Muscle of leg (tissue), 16 donors: ENCODE data around the gene HAGHL. TPM values are rescaled to one million over a fixed set of nuclear protein-coding genes. Genes with fewer than 3 reads are reported as not detected.

Source experiments
- DNase-seq: peaks from one replicate; pipeline ENCODE4 v3.0.0; 2013
- H3K27ac ChIP-seq: one replicate; pipeline ENCODE4 v1.5.1; 2013; ENCODE audit warnings: mild to moderate bottlenecking, low read length, control low read depth
- H3K27me3 ChIP-seq: one replicate; pipeline ENCODE4 v1.6.1; 2013; ENCODE audit warnings: low read length; ENCODE audit not compliant: control insufficient read depth, insufficient read depth
- H3K36me3 ChIP-seq: one replicate; pipeline ENCODE4 v1.6.1; 2013; ENCODE audit warnings: low read length; ENCODE audit not compliant: control insufficient read depth, insufficient read depth
- H3K4me1 ChIP-seq: one replicate; pipeline ENCODE4 v1.6.1; 2013; ENCODE audit warnings: low read length; ENCODE audit not compliant: control insufficient read depth, insufficient read depth
- H3K4me3 ChIP-seq: one replicate; pipeline ENCODE4 v1.5.1; 2013; ENCODE audit warnings: low read length, control low read depth
- H3K9me3 ChIP-seq: replicated peaks from 2 replicates; pipeline ENCODE4 v1.6.1; 2013; ENCODE audit warnings: low read depth, low read length; ENCODE audit not compliant: control insufficient read depth
- WGBS: methylation state at CpG from one replicate; pipeline ENCODE4 v1.1.5; 2013; ENCODE audit warnings: missing lambda C conversion rate; ENCODE audit not compliant: insufficient coverage; 5-methylcytosine and 5-hydroxymethylcytosine counted together
- long read RNA-seq, 11 donors: transcript quantifications; one replicate each; lab custom pipeline, GENCODE V29; 2026
- polyA plus RNA-seq, 8 donors: library from polyadenylated mRNA; unstranded; fragments of 120-200 nt; gene quantifications; one replicate each; pipeline versions ENCODE4 v1.2.1 to v1.2.3, GENCODE V29; 2013; ENCODE audit warnings: inconsistent platforms in 1 of 8, low replicate concordance in 1 of 8; ENCODE audit not compliant: insufficient read length in 8 of 8, insufficient read depth in 1 of 8
- total RNA-seq: library from RNA; stranded (reverse); fragments of 120-200 nt; gene quantifications from one replicate; pipeline ENCODE4 v1.2.4, GENCODE V29; 2013

The HAGHL gene, protein sequence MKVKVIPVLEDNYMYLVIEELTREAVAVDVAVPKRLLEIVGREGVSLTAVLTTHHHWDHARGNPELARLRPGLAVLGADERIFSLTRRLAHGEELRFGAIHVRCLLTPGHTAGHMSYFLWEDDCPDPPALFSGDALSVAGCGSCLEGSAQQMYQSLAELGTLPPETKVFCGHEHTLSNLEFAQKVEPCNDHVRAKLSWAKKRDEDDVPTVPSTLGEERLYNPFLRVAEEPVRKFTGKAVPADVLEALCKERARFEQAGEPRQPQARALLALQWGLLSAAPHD
- total RNA-seq (1.7 TPM), polyA plus RNA-seq (1 to 10 TPM; 1.8 to 4.7 (median 2.9) TPM)
- long read RNA-seq, donor 1 = 0 reads
- long read RNA-seq, donor 2 = 0 reads
- long read RNA-seq, donor 3 = 0 reads
- long read RNA-seq, donor 4 = 0 reads
- long read RNA-seq, donor 5, partial matches to known transcripts = 0 of 1 reads
- long read RNA-seq, donor 5, other reads (novel, unspliced or antisense) = 0 of 1 reads
- long read RNA-seq, donor 6 = 0 reads
- long read RNA-seq, donor 7 = 0 reads
- long read RNA-seq, donor 8 = 0 reads
- long read RNA-seq, donor 9 = 0 reads
- long read RNA-seq, donor 10, partial matches to known transcripts = 0 of 1 reads
- long read RNA-seq, donor 10, other reads (novel, unspliced or antisense) = 0 of 1 reads
- long read RNA-seq, donor 11 = 0 reads

DNA sequence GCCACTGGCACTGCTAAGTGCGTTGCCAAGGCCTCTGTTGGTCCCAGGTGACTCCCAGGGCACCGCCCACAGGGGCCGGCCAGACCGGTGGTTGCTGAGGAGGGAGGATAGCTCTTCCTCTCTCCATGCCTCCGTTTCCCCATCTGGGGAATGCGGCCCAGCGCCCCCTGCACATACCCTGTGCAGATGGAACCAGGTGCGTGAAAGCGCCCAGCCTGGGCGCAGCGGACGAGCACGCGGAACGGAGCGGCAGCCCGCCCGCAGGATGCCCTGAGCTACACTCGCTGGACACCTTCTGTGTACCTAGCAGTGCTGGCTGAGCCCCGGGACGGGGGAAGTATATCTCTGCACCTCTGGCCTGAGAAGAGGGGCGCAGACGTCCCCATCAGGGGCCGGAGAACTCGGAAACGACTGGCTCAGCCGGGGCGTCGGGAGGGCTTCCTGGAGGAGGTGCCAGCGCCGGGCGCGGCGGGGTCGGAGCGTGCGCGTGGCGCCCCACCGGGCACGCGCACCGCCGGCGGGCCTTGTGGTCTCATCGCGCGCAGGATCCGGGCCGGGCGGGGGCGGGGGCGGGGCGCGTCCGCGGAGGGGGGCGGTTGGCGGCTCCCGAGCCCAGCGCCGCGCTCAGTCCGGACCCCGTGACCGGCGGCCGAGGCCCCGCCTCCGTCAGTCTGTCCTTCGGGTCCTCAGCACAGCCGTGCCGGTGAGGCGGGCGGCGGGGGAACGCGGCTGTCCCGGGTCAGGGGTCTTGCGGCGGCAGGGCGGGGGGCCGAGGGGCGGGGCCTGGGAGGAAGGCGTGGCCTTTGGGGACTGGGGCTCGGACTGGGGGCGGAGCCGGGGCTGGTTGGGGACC lies at the start of gene HAGHL, which contains the start of gene CCDC78:
Gene HAGHL, plus strand, starts transcription at position 669 of the 853 bp plus-strand sequence. CDS start 404 bp downstream, outside the sequence.
Gene CCDC78, minus strand, starts transcription at position 6 of the 853 bp plus-strand sequence. CDS start 76 bp downstream, outside the sequence.
- Histone ChIP-seq H3K36me3 (peaks cover 16% of the 10 kb centered on the region), H3K4me3 (peak within 1 kb of the TSS; percentile 25), H3K4me1 (peaks cover 24% of the 10 kb centered on the region), H3K27me3 (peaks cover 40% of the 10 kb centered on the region), H3K27ac (no peak within 1 kb of the TSS), H3K9me3 (no peaks in the 10 kb centered on the region)
- no peak for DNase-seq
- WGBS = under 1% methylated on average over 66 of the region's 88 CpGs

DNA sequence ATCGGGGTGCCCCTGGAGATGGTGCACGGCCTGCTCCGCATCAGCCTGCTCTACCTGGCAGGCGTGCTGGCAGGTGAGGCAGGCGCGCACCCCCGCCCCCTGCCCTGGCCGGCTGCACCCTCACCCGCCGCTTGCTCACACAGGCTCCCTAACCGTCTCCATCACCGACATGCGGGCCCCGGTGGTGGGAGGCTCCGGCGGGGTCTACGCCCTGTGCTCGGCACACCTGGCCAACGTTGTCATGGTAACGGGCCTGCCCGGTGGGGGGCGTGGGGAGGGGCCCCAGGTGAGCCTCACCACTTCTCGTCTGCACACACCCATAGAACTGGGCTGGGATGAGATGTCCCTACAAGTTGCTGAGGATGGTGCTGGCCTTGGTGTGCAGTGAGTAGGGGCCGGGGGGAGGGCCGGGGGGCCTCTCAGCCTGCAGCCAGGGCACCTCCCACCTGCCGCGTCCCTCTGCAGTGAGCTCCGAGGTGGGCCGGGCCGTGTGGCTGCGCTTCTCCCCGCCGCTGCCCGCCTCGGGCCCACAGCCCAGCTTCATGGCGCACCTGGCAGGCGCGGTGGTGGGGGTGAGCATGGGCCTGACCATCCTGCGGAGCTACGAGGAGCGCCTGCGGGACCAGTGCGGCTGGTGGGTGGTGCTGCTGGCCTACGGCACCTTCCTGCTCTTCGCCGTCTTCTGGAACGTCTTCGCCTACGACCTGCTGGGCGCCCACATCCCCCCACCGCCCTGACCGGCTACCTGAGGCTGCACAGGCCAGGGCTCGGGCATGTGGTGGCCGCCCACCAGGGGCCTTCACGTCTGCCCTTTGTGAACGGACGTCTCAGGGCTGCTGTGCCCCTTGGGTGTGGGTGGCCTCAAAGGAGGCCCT lies 49.4 kb upstream of the HAGHL start:
- Histone ChIP-seq H3K36me3 (peaks cover 34% of the 10 kb centered on the region), H3K27me3 (peaks cover 29% of the 10 kb centered on the region), H3K9me3 (no peaks in the 10 kb centered on the region), H3K4me1 (peaks cover 38% of the 10 kb centered on the region), H3K27ac (no peak overlapping the region), H3K4me3 (no peak overlapping the region)
- WGBS = 51% methylated on average over 31 of the region's 57 CpGs
- no peak for DNase-seq

DNA sequence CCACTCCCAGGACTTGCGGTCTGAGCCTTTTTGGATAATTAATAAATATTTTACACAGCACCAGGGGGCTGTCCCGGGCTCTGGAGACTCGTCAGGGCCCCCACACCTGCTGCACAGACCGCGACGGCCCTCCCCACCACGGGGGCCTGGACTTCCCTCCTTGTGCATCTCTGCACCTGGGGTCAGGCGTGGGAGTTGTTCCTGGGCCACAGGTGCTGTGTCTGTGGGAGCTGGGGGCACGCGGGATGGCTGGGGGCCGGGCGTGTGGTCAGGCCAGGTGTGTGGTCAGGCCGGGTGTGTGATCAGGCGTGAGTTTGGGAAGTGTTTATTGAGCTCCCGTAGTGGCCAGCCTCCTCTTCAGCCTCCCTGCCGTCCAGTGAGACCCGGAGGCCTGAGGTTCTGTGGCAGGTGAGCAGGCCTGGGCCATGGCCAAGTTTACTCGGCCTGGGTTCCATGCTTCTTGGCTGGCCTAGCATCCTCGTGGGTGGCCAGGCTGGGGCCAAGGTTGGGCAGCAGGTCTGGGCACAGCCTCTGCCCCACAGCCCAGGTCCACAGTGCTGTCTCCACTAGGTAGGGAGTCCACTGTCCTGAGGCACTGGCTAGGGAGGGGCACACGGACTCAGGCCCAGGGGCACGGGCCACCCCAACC lies 48.6 kb upstream of the HAGHL start:
- Histone ChIP-seq H3K27me3 (peaks cover 29% of the 10 kb centered on the region), H3K4me1 (peaks cover 44% of the 10 kb centered on the region), H3K36me3 (peaks cover 34% of the 10 kb centered on the region), H3K27ac (no peak overlapping the region), H3K4me3 (no peak overlapping the region), H3K9me3 (no peaks in the 10 kb centered on the region)
- WGBS = 65% methylated on average over 18 of the region's 21 CpGs
- DNase-seq = no peak

DNA sequence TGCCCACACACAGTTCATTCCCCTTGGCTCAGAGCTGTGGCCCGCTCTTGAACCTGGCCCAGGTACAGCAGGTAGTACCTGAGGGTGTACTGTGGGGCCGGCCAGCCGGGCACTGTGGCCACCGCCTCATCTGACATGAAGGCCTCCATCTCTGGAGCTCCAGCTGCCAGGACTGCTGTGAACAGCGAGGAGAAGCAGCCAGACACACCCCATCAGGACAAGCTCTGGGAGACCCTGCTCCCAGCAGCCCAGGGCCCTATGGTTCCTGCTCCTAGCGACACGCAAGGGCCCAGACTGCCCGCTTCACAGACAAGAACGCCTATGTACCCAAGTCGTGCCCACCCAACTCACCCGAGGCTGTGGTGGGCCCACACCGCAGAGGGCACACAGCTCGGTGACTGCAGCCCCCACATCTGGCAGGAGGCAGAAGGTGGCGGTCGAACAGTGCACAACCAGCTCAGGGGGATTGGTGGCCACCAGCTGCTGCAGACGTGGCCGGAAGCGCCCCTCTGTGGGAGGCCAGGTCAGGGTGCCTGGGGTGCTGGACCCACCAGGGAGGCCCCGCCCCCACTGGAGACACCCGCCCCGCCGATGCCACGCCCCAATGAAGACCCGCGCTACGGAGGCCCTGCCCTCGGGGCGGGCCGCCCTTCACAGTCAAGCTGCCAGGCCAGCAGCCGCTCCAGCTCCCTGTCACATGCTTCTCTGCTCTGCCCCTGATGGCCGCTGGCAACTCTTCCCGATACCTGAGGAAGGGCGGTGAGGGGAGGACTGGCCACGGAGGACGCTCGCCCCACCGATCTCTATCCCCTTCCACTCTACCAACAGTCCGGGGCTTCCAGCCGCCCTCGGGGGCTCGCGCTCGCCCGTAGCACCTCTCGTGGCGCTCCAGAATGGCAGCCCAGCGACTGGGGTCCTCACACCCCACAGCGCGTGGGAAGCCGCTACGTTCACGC lies 47.8 kb upstream of the HAGHL start:
- WGBS = 21% methylated on average over 40 of the region's 52 CpGs
- Histone ChIP-seq H3K36me3 (peaks cover 29% of the 10 kb centered on the region), H3K9me3 (no peaks in the 10 kb centered on the region), H3K4me3 (peak overlapping the region; percentile 49), H3K27me3 (peaks cover 29% of the 10 kb centered on the region), H3K4me1 (peaks cover 48% of the 10 kb centered on the region), H3K27ac (peak overlapping the region; percentile 80)
- DNase-seq = peak; percentile 85

DNA sequence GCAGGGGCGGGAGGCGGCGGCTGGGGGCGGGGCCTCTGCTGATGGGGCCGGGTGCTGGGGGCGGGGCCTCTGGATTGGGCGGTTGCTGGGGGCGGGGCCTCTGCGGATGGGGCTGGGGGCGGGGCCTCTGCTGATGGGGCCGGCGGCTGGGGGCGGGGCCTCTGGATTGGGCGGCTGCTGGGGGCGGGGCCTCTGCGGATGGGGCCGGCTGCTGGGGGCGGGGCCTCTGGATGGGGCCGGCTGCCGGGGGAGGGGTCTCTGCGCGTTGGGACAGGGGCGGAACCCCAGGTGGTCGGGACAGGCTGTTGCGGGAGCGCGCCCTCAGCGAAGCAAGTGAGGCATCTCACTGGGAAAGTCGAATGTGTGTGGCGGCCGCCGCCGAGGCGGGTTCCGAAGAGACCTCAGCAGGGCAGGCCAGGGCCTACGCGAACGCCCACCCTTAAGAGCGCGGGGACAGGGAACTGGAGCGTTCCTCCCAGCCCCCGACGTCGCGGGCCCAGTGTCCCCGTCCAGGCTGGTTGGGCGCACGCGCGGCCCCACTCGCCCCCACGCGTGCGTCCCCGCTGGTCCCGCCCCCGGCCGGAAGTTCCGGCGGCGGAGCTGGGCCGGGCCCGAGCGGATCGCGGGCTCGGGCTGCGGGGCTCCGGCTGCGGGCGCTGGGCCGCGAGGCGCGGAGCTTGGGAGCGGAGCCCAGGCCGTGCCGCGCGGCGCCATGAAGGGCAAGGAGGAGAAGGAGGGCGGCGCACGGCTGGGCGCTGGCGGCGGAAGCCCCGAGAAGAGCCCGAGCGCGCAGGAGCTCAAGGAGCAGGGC lies 46.9 kb upstream of the HAGHL start, which contains the start of gene STUB1:
Gene STUB1, plus strand, starts transcription at position 597 of the 811 bp plus-strand sequence. Its CDS starts 116 bp downstream, at position 713.
- DNase-seq = peak; percentile 95
- H3K9me3 ChIP-seq = no peaks in the 10 kb centered on the region
- H3K36me3 ChIP-seq = peaks cover 25% of the 10 kb centered on the region
- peaks cover 49% of the 10 kb centered on the region for H3K4me1 ChIP-seq
- under 1% methylated on average over 74 of the region's 91 CpGs for WGBS
- peak within 1 kb of the TSS; percentile 97 for H3K27ac ChIP-seq
- H3K4me3 ChIP-seq = peak within 1 kb of the TSS; percentile 77
- peaks cover 25% of the 10 kb centered on the region for H3K27me3 ChIP-seq

DNA sequence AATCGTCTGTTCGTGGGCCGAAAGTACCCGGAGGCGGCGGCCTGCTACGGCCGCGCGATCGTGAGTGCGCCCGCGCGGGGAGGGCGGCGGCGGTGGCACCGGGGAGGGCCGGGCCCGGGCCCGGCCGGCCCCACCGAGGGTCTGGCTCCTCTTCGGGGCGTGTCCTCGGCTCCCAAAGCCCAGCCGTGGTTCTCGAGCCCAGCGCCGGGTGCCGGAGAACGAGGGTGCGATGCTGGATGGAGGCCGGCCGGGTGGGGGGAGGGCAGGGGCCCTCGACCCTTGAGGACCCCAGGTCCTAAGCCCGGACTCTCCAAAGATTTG lies 46.3 kb upstream of the HAGHL start:
- Histone ChIP-seq H3K36me3 (peaks cover 30% of the 10 kb centered on the region), H3K27ac (peak overlapping the region; percentile 62), H3K4me1 (peaks cover 49% of the 10 kb centered on the region), H3K9me3 (no peaks in the 10 kb centered on the region), H3K4me3 (peak overlapping the region; percentile 77), H3K27me3 (peaks cover 22% of the 10 kb centered on the region)
- no peak for DNase-seq
- under 1% methylated on average over 32 of the region's 38 CpGs for WGBS

DNA sequence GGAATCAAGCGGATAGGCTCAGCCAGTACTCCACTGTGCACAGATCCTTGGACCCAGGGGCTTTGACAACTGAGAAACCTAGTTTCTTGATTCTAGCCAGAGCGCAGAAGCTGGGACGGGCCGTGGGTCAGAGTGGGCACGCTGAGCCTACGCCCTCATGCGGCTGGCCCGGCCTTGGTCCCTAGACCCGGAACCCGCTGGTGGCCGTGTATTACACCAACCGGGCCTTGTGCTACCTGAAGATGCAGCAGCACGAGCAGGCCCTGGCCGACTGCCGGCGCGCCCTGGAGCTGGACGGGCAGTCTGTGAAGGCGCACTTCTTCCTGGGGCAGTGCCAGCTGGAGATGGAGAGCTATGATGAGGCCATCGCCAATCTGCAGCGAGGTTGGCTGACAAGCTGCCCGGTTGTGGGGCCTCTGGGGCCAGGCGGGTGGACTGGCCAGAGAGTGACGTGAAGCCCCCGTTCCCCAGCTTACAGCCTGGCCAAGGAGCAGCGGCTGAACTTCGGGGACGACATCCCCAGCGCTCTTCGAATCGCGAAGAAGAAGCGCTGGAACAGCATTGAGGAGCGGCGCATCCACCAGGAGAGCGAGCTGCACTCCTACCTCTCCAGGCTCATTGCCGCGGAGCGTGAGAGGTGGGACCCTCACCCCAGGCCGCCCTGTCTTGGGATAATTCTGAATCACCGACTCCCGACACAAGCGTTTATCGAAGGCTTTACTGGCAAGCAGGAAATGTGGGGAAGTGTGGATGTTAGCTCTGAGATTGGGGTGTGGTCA lies 45.8 kb upstream of the HAGHL start:
- Histone ChIP-seq H3K4me3 (peak overlapping the region; percentile 77), H3K9me3 (no peaks in the 10 kb centered on the region), H3K36me3 (peaks cover 35% of the 10 kb centered on the region), H3K4me1 (peaks cover 44% of the 10 kb centered on the region), H3K27ac (peak overlapping the region; percentile 62), H3K27me3 (peaks cover 17% of the 10 kb centered on the region)
- WGBS = 43% methylated on average over 39 of the region's 44 CpGs
- no peak for DNase-seq
